Stimulated activated CD4-positive, alpha-beta T cell treated with anti-CD3 and anti-CD28 coated beads, Interleukin-1b, Interleukin-23, amount 100 ng/mL, for 4 hours (primary cell): ENCODE measurements around the gene EID2.

Experiments used
- DNase-seq, 2 donors: peaks; one replicate each; pipeline ENCODE4 v3.0.0-alpha.2; 2020; ENCODE audit warnings: low read depth in 2 of 2

EID2 gene

GRCh38 chr19:39502640-39503417 lies 37.1 kb downstream of the EID2 start:
- peak; percentile 62 to 77 for DNase-seq

GRCh38 chr19:39501340-39501739 lies 38.6 kb downstream of the EID2 start:
- no peak for DNase-seq

- no peak for DNase-seq
Measured at GRCh38 chr19:39500543-39500942, 39.4 kb downstream of the EID2 start.

GRCh38 chr19:39499932-39500331 lies 40.0 kb downstream of the EID2 start:
- DNase-seq = no peak

- DNase-seq = no peak
Measured at GRCh38 chr19:39498798-39499642, 40.9 kb downstream of the EID2 start, which contains the start of gene DLL3. Gene DLL3, plus strand, starts transcription at chr19:39498947. Its CDS starts 28 bp downstream, at chr19:39498975.

- DNase-seq = no peak
Measured at GRCh38 chr19:39497996-39498797, 41.8 kb downstream of the EID2 start.

- DNase-seq = no peak
Measured at GRCh38 chr19:39497701-39497995, 42.3 kb downstream of the EID2 start.

GRCh38 chr19:39496063-39496462 lies 43.9 kb downstream of the EID2 start:
- DNase-seq = no peak

- DNase-seq = no peak
Measured at GRCh38 chr19:39494661-39495060, 45.3 kb downstream of the EID2 start.

- DNase-seq = no peak
Measured at GRCh38 chr19:39492788-39493187, 47.2 kb downstream of the EID2 start.

- no peak for DNase-seq
Measured at GRCh38 chr19:39492225-39492624, 47.7 kb downstream of the EID2 start.

GRCh38 chr19:39489756-39490155 lies 50.2 kb downstream of the EID2 start:
- DNase-seq = no peak
